GM21515 (cell line): ENCODE data around the gene OSGIN1.
"Not testable (repeated sequence)": the region's sequence is repeated elsewhere in the genome, so short reads cannot be mapped to it uniquely, and the experiment has no call there.

Source experiments
- ATAC-seq: cut with Tn5 transposase; IDR thresholded peaks from one replicate; pipeline ENCODE4 v1.9.1; 2021; ENCODE audit not compliant: unreplicated experiment

OSGIN1 gene

GRCh38 chr16:83940630-83941378, 12.2 kb upstream of the OSGIN1 start:
- no peak for ATAC-seq

DNA sequence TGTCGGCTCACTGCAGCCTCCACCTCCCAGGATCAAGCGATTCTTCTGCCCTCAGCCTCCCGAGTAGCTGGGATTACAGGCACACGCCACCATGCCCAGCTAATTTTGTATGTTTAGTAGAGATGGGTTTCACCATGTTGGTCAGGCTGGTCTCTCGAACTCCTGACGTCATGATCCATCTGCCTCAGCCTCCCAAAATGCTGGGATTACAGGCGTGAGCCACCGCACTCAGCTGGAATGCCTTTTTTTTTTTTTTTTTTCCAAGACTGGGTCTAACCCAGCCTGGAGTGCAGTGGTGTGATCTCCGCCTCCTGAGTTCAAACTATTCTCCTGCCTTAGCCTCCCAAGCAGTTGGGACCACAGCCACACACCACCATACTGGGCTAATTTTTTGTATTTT, 11.5 kb upstream of the OSGIN1 start:
- ATAC-seq, result not testable (repeated sequence)

DNA sequence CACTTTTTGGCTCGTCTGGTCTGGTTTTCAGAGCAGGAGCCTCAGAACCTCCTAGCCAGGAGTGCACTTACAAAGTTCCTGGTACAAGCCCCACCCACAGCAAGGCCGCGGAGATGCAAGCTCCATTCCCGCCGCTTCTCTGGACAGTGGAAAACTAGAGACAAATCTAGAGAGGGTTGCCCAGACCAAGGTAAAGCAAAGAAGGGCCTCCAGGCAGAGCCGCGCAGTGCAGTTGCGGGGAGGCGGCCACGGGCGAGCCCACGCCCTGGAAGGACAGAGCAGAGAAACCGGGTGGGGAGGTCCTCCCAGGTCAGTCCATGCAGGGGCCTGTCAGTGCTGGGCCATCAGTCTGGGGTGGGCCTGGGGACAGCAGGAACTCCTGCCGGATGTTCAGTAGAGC, 11.0 kb upstream of the OSGIN1 start:
- no peak for ATAC-seq

DNA sequence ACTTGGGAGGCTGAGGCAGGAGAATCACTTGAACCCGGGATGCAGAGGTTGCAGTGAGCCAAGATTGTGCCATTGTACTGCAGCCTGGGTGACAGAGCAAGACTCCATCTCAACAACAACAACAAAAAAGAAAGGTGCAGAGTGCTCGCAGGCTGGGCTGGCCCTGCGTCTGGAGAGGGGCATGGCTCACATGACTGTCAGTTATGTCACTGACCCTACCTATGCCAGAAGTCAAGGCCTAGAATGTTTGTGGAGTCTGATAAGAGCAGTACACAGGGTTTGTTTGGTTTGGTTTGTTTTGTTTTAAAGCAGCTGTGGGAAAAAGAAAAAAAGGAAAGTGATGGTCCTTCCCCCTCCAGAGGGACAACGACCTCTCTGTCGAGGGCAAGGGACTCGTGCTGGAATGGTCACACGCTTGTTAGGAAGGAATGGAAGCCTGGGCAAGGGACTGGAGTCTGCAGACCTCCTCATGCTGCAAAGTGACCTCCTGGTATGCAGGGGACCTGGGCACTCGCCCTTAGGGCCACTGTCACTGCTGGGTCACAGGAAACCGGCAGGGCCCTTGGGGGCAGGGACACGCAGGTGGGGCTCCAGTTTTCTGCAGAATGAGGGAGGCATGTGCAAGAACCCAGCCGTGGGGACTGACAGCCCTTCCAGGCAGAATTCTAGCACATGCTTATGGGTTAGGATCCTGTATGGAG, 10.1 kb upstream of the OSGIN1 start:
- no peak for ATAC-seq

DNA sequence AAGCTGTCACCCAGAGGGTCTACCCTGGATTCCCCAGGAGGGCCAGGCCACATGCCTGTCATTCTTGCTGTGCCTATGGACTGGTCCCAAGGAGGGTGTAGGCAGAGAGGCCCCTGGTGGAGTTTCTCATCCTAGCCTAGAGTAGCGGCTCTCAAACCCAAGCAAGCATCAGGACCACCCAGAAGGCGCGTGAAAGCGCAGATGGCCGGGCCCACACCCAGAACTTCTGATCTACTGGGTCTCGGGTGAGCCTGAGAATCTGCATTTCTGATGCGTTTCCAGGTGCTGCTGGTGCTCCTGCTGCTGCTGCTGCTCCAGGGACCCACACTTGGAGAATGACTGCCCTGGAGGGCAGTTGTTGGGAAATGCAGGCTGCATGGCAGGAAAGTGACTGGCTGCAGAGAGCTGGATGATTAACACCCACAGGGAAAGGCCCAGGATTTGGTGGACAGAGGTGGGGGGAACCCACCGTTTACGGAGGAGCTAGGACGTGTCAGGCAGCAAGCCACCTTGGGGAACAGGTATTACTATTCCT, 9.5 kb upstream of the OSGIN1 start:
- ATAC-seq, result no peak

DNA sequence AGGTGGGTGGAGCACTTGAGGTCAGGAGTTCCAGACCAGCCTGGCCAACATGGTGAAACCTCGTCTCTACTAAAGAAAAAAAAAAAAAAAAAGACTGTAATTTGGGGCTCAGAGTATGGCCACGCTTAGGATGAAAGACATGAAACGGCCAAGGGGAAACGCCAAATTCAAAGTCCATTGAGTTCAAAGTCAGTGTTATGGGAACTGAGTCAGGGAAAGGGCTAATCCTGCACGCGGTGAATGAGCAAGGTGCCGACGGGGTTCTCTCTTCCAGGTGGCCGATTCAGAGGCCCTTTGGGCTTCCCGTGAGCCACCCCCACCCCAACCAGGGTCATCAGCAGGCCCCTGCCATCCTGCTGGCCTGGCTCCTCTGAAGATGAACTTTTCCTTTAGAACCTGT, 7.5 kb upstream of the OSGIN1 start:
- ATAC-seq, result no peak

DNA sequence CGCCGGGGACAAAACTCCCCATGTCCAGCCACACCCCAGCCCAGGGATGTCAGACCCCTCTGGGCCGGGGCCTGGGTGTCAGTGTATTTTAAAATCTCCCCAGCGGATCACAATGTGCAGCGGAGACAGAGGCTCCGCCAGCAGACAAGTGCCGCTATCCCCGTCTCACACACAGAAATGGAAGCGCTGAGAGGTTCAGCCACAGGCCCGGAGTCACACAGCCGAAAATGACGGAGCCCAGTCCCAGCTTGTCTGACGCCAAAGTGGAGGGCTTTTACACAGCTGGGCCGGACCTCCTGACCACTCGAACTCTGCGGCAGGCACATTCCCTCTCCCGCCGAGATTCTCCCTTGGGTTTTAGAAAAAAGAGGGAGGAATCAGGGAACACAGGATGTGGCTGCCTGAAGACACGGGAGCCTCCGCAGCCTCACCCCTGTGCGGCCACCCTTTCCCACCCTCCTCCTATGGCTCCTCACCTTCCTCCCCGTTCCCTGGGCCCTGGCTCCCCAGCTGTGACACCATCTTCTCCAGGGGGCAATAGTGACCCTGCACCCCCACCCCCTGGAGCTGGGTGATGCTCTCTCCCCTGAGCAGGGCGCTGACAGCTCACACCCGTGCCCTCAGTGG, 6.8 kb upstream of the OSGIN1 start:
- no peak for ATAC-seq

DNA sequence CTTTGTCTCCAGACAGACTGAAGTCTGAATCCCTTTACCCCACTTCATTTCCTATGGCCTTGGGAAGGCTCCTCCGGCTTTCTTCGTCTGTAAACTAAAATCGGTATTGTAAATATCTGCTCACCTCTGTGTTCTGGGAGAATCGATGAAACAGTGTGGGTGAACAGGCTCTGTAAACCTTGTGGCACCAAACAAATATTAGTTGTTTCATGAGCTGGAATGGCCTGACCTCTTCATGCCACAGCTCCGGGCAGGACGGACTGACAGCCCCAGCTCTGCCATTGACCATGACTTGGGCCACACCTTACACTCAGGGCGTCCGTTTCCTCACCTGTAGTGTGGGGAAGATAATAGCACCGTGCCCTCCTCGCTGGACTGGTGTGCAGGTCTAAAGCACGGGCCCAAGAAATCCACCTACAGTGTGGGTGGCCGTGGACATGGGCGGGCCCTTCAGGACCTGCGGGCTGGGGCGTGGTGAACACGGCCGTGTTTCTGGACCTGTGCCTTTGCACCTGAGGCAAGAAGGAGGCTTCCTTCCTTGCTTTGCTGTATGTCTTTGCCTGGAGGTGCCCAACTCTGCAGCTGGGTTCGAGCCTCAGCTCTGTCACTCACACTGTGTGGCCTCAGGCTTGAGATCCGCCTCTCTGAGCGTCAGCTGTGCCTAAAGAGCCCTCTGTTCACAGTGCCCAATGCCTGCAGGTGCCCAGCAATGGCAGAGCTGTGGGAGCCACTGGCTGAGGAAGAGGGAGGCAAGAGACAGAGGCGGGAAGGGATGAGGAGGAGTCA, 6.1 kb upstream of the OSGIN1 start:
- no peak for ATAC-seq

DNA sequence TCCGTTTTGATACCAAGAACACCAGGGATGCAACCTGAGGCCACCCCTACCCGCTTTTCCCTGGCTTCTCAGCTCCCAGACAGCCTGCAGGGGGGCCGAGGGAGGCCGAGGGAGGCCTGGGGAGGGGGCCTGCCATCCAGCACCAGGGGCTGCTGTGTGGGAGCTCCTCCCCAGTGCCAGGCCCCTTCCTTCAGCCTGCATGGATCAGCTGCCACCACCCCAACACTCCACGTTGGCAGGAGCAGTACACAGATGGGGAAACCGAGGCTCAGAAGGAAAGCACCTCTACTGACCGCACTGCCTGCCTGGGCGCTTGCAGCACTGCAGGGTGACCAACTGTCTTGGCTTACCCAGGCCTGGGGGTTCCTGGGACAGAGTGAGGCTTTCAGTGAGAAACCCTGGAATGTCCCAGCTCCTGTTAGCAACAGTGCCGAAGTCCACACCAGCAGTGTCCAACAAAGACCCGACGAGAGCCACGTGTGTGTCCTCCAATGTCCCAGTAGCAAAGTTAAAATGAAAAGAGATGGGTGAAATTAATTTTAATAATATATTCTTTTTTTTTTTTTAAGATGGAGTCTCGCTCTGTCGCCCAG, 5.3 kb upstream of the OSGIN1 start:
- ATAC-seq, result no peak

- ATAC-seq, result no peak
Measured at GRCh38 chr16:83948914-83949723, 3.9 kb upstream of the OSGIN1 start.

GRCh38 chr16:83949724-83950001, 3.4 kb upstream of the OSGIN1 start:
- no peak for ATAC-seq

DNA sequence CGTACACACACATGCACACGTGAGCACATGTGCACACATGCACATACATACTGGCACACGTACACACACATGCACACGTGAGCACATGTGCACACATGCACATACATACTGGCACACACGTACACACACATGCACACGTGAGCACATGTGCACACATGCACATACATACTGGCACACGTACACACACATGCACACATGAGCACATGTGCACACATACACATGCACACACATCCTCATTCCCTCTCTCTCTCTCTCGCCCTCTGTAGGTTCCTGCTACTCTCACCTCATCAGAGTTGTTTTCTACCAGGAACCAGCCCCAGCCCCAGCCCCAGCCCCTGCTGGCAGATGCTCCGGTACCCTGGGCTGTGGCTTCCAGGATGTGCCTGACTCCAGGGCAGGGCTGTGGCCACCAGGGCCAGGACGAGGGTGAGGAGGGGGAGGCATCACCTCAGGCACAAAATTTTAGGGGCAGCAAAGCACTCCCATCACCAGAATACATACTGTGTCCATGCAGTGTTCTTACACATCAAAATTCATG, 2.1 kb upstream of the OSGIN1 start:
- not testable (repeated sequence) for ATAC-seq

DNA sequence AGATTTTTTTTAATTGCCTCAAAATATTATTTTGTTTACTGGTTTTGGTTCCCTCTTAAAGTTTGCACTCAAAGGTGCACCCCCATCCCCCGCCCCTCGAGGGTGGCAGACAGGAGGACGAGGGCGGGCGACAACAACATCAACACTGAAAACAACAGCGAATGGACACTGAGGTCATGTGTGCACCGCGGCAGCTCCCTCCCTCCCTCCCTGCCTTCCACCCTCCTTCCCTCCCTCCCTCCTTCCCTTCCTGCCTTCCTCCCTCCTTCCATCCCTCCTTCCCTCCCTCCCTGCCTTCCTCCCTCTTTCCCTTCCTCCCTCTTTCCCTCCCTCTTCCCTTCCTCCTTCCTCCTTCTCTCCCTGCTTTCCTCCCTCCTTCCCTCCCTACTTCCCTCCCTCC, 1.5 kb upstream of the OSGIN1 start:
- ATAC-seq, result no peak

DNA sequence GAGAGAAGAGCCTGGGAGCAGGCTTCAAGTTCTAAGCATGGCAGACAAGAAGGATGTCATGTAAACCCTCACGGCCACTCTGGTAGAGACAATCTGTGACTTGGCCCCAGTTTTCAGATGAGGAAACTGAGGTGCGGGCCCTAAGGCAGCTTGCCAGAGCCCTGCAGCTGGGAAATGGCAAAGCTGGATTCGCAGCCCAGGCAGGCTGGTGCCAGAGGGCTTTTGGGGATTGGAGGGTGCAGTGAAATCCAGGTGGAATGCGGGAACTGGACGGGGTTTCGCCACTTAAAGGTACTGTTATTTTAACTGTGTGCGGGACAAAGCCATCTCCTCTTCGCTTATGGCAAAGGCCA, 477 bp upstream of the OSGIN1 start:
- ATAC-seq, result no peak

GRCh38 chr16:83953796-83954576, 946 bp downstream of the OSGIN1 start:
- no peak for ATAC-seq

DNA sequence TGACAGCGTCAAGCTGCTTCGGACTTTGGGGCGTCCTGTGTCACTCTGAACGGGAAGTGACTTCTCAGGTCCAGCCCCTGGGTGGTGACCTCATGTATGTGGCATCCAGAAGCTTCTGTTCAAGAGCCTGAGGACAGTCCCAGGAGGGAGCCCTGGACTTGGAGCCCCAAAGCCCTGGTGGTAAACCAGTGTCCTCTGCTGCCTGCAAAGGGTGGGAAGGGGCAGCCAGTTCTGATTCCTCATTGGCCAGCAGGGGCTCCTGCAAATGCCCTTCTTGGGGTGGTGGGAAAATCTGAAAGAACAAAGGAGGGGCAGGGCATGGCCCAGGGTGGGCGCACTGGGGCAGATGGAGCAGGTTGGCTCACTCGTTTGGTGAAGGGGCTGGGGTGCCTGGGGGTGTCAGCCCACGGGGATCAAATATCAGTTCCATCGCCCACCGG, 1.6 kb downstream of the OSGIN1 start:
- no peak for ATAC-seq

- ATAC-seq, result no peak
Measured at GRCh38 chr16:83955218-83956130, 2.4 kb downstream of the OSGIN1 start.
